GM21576 (cell line): ENCODE data around the gene PRKCH.

Experiments
- ATAC-seq: cut with Tn5 transposase; IDR thresholded peaks from one replicate; pipeline ENCODE4 v1.9.1; 2021; ENCODE audit warnings: mild to moderate bottlenecking, moderate library complexity; ENCODE audit not compliant: unreplicated experiment

Gene PRKCH

GRCh38 chr14:61505815-61506809 lies 184.7 kb downstream of the PRKCH start:
- no peak for ATAC-seq

GRCh38 chr14:61508526-61508925 lies 187.1 kb downstream of the PRKCH start:
- ATAC-seq = no peak

- no peak for ATAC-seq
These were observed 189.6 kb downstream of the PRKCH start for GRCh38 chr14:61510736-61511557.

- ATAC-seq = no peak
These were observed 190.2 kb downstream of the PRKCH start for GRCh38 chr14:61511558-61511948.

GRCh38 chr14:61512026-61512834 lies 190.9 kb downstream of the PRKCH start:
- ATAC-seq = no peak

GRCh38 chr14:61513986-61514830 lies 192.8 kb downstream of the PRKCH start:
- ATAC-seq = no peak

GRCh38 chr14:61514927-61515326 lies 193.5 kb downstream of the PRKCH start:
- ATAC-seq = no peak

- no peak for ATAC-seq
These were observed 194.2 kb downstream of the PRKCH start for GRCh38 chr14:61515436-61516117.

- ATAC-seq = no peak
These were observed 194.9 kb downstream of the PRKCH start for GRCh38 chr14:61516118-61516743.

- ATAC-seq = no peak
These were observed 195.7 kb downstream of the PRKCH start for GRCh38 chr14:61516964-61517653.

GRCh38 chr14:61517911-61518384 lies 196.6 kb downstream of the PRKCH start:
- no peak for ATAC-seq

- ATAC-seq = no peak
These were observed 197.0 kb downstream of the PRKCH start for GRCh38 chr14:61518403-61518802.

GRCh38 chr14:61519106-61519505 lies 197.7 kb downstream of the PRKCH start:
- ATAC-seq = no peak

- ATAC-seq = no peak
These were observed 198.4 kb downstream of the PRKCH start for GRCh38 chr14:61519735-61520134.

GRCh38 chr14:61520576-61520975 lies 199.2 kb downstream of the PRKCH start:
- ATAC-seq = no peak

- no peak for ATAC-seq
These were observed 200.4 kb downstream of the PRKCH start for GRCh38 chr14:61521773-61522172.

- no peak for ATAC-seq
These were observed 202.4 kb downstream of the PRKCH start for GRCh38 chr14:61523751-61524150.

GRCh38 chr14:61524211-61524806 lies 202.9 kb downstream of the PRKCH start:
- ATAC-seq = no peak
